Measurements from ENCODE around the gene ABR. TPM values are rescaled to one million over a fixed set of nuclear protein-coding genes. Genes with fewer than 3 reads are reported as not detected.

Gene ABR
- total RNA-seq, 6 experiments from 2014 or later, result 7.4 to 21.5 (median 11.3) TPM

- H3K27me3 ChIP-seq, result no peaks in the 10 kb centered on the region
- TF ChIP-seq POLR2A (IDR thresholded peaks at IDR 0.05) (no peak), CTCF (IDR thresholded peaks at IDR 0.05) (no peak)
- peak overlapping the region in 1 of 3 donors; percentile 43 for H3K27ac ChIP-seq
- no peaks in the 10 kb centered on the region for H3K9me3 ChIP-seq
- intact Hi-C loops (cut with DNase I), result no loop called here
- 71% methylated on average over 20 of the region's 22 CpGs for WGBS (ENCODE audit: insufficient coverage, low coverage, low lambda C conversion rate, missing lambda C conversion rate)
- no peaks in the 10 kb centered on the region for H3K36me3 ChIP-seq
- ATAC-seq (no peak), DNase-seq (no peak)
- H3K4me3 ChIP-seq, result no peak overlapping the region
- H3K4me1 ChIP-seq, result peaks cover 0 to 9% (median 0%) of the 10 kb centered on the region in 4 donors
Measured at GRCh38 chr17:1111599-1112443, 68.0 kb downstream of the ABR start.

GRCh38 chr17:1110862-1111598, 68.8 kb downstream of the ABR start:
- peak overlapping the region in 1 of 3 donors; percentile 43 for H3K27ac ChIP-seq
- 60% methylated on average over 5 of the region's 19 CpGs for WGBS (ENCODE audit: insufficient coverage, low coverage, low lambda C conversion rate, missing lambda C conversion rate)
- ATAC-seq, result peak; percentile 4 to 40 (median 22)
- no peak for TF ChIP-seq POLR2A (IDR thresholded peaks at IDR 0.05)
- TF ChIP-seq CTCF (IDR thresholded peaks at IDR 0.05), result no peak
- H3K4me1 ChIP-seq, result peaks cover 0 to 9% (median 0%) of the 10 kb centered on the region in 4 donors
- intact Hi-C loops (cut with DNase I), result no loop called here
- H3K9me3 ChIP-seq, result no peaks in the 10 kb centered on the region
- DNase-seq, result no peak
- no peak overlapping the region for H3K4me3 ChIP-seq
- no peaks in the 10 kb centered on the region for H3K36me3 ChIP-seq
- no peaks in the 10 kb centered on the region for H3K27me3 ChIP-seq

GRCh38 chr17:1110541-1110861, 69.3 kb downstream of the ABR start:
- Histone ChIP-seq H3K4me3 (no peak overlapping the region), H3K27me3 (no peaks in the 10 kb centered on the region), H3K27ac (no peak overlapping the region), H3K36me3 (no peaks in the 10 kb centered on the region), H3K4me1 (peaks cover 0 to 9% (median 0%) of the 10 kb centered on the region in 4 donors), H3K9me3 (no peaks in the 10 kb centered on the region)
- no CpG with 5 or more reads among the region's 3 CpGs for WGBS (ENCODE audit: insufficient coverage, low coverage, low lambda C conversion rate, missing lambda C conversion rate)
- DNase-seq (no peak), ATAC-seq (no peak)
- intact Hi-C loops (cut with DNase I), result no loop called here
- TF ChIP-seq CTCF (IDR thresholded peaks at IDR 0.05) (no peak), POLR2A (IDR thresholded peaks at IDR 0.05) (no peak)

GRCh38 chr17:1109606-1110540, 69.9 kb downstream of the ABR start:
- ATAC-seq, result peak in 3 of 4 donors; percentile 5 to 20 (median 11)
- 40% methylated on average over 10 of the region's 34 CpGs for whole genome bisulfite sequencing (ENCODE audit: insufficient coverage, low coverage, low lambda C conversion rate, missing lambda C conversion rate)
- H3K4me1 ChIP-seq, result peaks cover 0 to 9% (median 0%) of the 10 kb centered on the region in 4 donors
- peak overlapping the region; percentile 43 to 58 (median 47) for H3K4me3 ChIP-seq
- DNase-seq, result no peak
- intact Hi-C loops (cut with DNase I), result no loop called here
- no peaks in the 10 kb centered on the region for H3K36me3 ChIP-seq
- TF ChIP-seq POLR2A (IDR thresholded peaks at IDR 0.05), result no peak
- TF ChIP-seq CTCF (IDR thresholded peaks at IDR 0.05), result no peak
- no peaks in the 10 kb centered on the region for H3K9me3 ChIP-seq
- no peaks in the 10 kb centered on the region for H3K27me3 ChIP-seq
- H3K27ac ChIP-seq, result peak overlapping the region; percentile 47 to 81 (median 73)

Data from right lobe of liver (tissue), 6 donors.